ENCODE measurements around the gene CNOT4.

- TF ChIP-seq, protein P1, sequence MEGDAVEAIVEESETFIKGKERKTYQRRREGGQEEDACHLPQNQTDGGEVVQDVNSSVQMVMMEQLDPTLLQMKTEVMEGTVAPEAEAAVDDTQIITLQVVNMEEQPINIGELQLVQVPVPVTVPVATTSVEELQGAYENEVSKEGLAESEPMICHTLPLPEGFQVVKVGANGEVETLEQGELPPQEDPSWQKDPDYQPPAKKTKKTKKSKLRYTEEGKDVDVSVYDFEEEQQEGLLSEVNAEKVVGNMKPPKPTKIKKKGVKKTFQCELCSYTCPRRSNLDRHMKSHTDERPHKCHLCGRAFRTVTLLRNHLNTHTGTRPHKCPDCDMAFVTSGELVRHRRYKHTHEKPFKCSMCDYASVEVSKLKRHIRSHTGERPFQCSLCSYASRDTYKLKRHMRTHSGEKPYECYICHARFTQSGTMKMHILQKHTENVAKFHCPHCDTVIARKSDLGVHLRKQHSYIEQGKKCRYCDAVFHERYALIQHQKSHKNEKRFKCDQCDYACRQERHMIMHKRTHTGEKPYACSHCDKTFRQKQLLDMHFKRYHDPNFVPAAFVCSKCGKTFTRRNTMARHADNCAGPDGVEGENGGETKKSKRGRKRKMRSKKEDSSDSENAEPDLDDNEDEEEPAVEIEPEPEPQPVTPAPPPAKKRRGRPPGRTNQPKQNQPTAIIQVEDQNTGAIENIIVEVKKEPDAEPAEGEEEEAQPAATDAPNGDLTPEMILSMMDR (conservative IDR thresholded peaks at IDR 0.05): no peak
- TF ChIP-seq EZH2 (IDR thresholded peaks at IDR 0.05; ENCODE audit: low read depth): no peak
Measured at GRCh38 chr7:135330088-135330487, 179.8 kb downstream of the CNOT4 start.

Measured in PC-9 (cell line).